ENCODE results near the gene EIF4A2.
"Not testable (repeated sequence)": the region's sequence is repeated elsewhere in the genome, so short reads cannot be mapped to it uniquely, and the experiment has no call there.

EIF4A2 gene

GRCh38 chr3:186818956-186819355, 35.6 kb downstream of the EIF4A2 start:
- H3K9me2 ChIP-seq (replicated peaks; ENCODE audit: low read depth, low read length): no peaks in the 10 kb centered on the region
- no peak overlapping the region for H3K4me2 ChIP-seq (ENCODE audit: low read depth, low read length, poor library complexity, severe bottlenecking)
- no peaks in the 10 kb centered on the region for H3K36me3 ChIP-seq (ENCODE audit: insufficient read depth, low read length)
- H3K9me3 ChIP-seq (ENCODE audit: insufficient read depth, low read depth, low read length): no peaks in the 10 kb centered on the region
- no peak overlapping the region for H3K9ac ChIP-seq (ENCODE audit: low read depth, low read length, poor library complexity, severe bottlenecking)
- H4K20me1 ChIP-seq (ENCODE audit: insufficient read depth, low read length, poor library complexity, severe bottlenecking): no peaks in the 10 kb centered on the region
- no peak overlapping the region for H2AFZ ChIP-seq (ENCODE audit: low read length)
- TF ChIP-seq, protein P1, sequence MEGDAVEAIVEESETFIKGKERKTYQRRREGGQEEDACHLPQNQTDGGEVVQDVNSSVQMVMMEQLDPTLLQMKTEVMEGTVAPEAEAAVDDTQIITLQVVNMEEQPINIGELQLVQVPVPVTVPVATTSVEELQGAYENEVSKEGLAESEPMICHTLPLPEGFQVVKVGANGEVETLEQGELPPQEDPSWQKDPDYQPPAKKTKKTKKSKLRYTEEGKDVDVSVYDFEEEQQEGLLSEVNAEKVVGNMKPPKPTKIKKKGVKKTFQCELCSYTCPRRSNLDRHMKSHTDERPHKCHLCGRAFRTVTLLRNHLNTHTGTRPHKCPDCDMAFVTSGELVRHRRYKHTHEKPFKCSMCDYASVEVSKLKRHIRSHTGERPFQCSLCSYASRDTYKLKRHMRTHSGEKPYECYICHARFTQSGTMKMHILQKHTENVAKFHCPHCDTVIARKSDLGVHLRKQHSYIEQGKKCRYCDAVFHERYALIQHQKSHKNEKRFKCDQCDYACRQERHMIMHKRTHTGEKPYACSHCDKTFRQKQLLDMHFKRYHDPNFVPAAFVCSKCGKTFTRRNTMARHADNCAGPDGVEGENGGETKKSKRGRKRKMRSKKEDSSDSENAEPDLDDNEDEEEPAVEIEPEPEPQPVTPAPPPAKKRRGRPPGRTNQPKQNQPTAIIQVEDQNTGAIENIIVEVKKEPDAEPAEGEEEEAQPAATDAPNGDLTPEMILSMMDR (conservative IDR thresholded peaks at IDR 0.05; ENCODE audit: low read length): no peak
- no peak for TF ChIP-seq EZH2phosphoT487 (IDR thresholded peaks at IDR 0.05; ENCODE audit: borderline replicate concordance)
- H3K79me2 ChIP-seq (ENCODE audit: insufficient read depth, low read length): no peaks in the 10 kb centered on the region
- H3F3A ChIP-seq (ENCODE audit: low read depth): no peaks in the 10 kb centered on the region
- H3K4me3 ChIP-seq (ENCODE audit: low read length, poor library complexity, severe bottlenecking): no peak overlapping the region
- H3K27me3 ChIP-seq (ENCODE audit: insufficient read depth, low read length, poor library complexity, severe bottlenecking): no peaks in the 10 kb centered on the region
- H3K4me1 ChIP-seq (ENCODE audit: insufficient read depth, low read length, poor library complexity, severe bottlenecking): peaks cover 9% of the 10 kb centered on the region

- H3K4me1 ChIP-seq (ENCODE audit: insufficient read depth, low read length, poor library complexity, severe bottlenecking): peaks cover 4% of the 10 kb centered on the region
- no peak overlapping the region for H3K4me2 ChIP-seq (ENCODE audit: low read depth, low read length, poor library complexity, severe bottlenecking)
- no peaks in the 10 kb centered on the region for H3K36me3 ChIP-seq (ENCODE audit: insufficient read depth, low read length)
- H3K9me2 ChIP-seq (replicated peaks; ENCODE audit: low read depth, low read length): no peaks in the 10 kb centered on the region
- TF ChIP-seq EZH2phosphoT487 (IDR thresholded peaks at IDR 0.05; ENCODE audit: borderline replicate concordance): no peak
- TF ChIP-seq, protein P1 (conservative IDR thresholded peaks at IDR 0.05; ENCODE audit: low read length): peak; percentile 75
- H2AFZ ChIP-seq (ENCODE audit: low read length): peak overlapping the region; percentile 85
- H3K4me3 ChIP-seq (ENCODE audit: low read length, poor library complexity, severe bottlenecking): no peak overlapping the region
- H3K79me2 ChIP-seq (ENCODE audit: insufficient read depth, low read length): no peaks in the 10 kb centered on the region
- H4K20me1 ChIP-seq (ENCODE audit: insufficient read depth, low read length, poor library complexity, severe bottlenecking): no peaks in the 10 kb centered on the region
- H3K9me3 ChIP-seq (ENCODE audit: insufficient read depth, low read depth, low read length): no peaks in the 10 kb centered on the region
- H3K27me3 ChIP-seq (ENCODE audit: insufficient read depth, low read length, poor library complexity, severe bottlenecking): peaks cover 14% of the 10 kb centered on the region
- H3F3A ChIP-seq (ENCODE audit: low read depth): no peaks in the 10 kb centered on the region
- H3K9ac ChIP-seq (ENCODE audit: low read depth, low read length, poor library complexity, severe bottlenecking): peak overlapping the region; percentile 48
Observed at GRCh38 chr3:186821429-186822387, 38.3 kb downstream of the EIF4A2 start.

DNA sequence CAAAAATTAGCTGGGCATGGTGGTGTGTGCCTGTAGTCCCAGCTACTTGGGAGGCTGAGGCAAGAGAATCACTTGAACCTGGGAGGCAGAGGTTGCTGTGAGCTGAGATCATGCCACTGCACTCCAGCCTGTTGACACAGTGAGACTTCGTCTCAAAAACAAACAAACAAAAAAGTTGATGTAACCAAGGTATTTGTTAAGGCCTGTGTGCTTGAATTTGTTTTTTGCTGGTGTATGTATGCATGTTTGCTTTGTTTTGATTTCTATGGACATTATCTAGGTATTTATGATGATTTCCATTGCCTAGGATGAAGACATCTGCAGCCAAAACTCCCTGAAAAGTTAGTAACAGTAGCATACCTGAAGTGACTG, 39.0 kb downstream of the EIF4A2 start:
- H3K9ac ChIP-seq (ENCODE audit: low read depth, low read length, poor library complexity, severe bottlenecking); H3F3A ChIP-seq (ENCODE audit: low read depth): not testable (repeated sequence)

More for the DNA sequence above, 39.0 kb downstream of the EIF4A2 start:
- H3K9me3 ChIP-seq (ENCODE audit: insufficient read depth, low read depth, low read length); H3K79me2 ChIP-seq (ENCODE audit: insufficient read depth, low read length); H3K36me3 ChIP-seq (ENCODE audit: insufficient read depth, low read length); H3K4me2 ChIP-seq (ENCODE audit: low read depth, low read length, poor library complexity, severe bottlenecking); H3K4me1 ChIP-seq (ENCODE audit: insufficient read depth, low read length, poor library complexity, severe bottlenecking); H2AFZ ChIP-seq (ENCODE audit: low read length); H3K4me3 ChIP-seq (ENCODE audit: low read length, poor library complexity, severe bottlenecking); H4K20me1 ChIP-seq (ENCODE audit: insufficient read depth, low read length, poor library complexity, severe bottlenecking); H3K9me2 ChIP-seq (replicated peaks; ENCODE audit: low read depth, low read length): not testable (repeated sequence)
- H3K27me3 ChIP-seq (ENCODE audit: insufficient read depth, low read length, poor library complexity, severe bottlenecking): peaks cover 18% of the 10 kb centered on the region
